Ishikawa (cell line): ENCODE measurements around the gene PCNA.

ENCODE experiments used
- CEBPB ChIP-seq: IDR thresholded peaks from 2 replicates; pipeline ENCODE4 v1.6.1; 2012
- CREB1 ChIP-seq: IDR thresholded peaks from 2 replicates; pipeline ENCODE4 v1.6.1; 2012; ENCODE audit warnings: low read depth
- EGR1 ChIP-seq: IDR thresholded peaks from 2 replicates; pipeline ENCODE4 v1.6.1; 2012
- MAX ChIP-seq: IDR thresholded peaks from 2 replicates; pipeline ENCODE4 v1.6.1; 2012
- RAD21 ChIP-seq: IDR thresholded peaks from 2 replicates; pipeline ENCODE4 v1.6.1; 2012; ENCODE audit warnings: low read depth
- TF ChIP-seq, protein P1 (sequence below): IDR thresholded peaks from 2 replicates; pipeline ENCODE4 v1.6.1; 2012

DNA sequence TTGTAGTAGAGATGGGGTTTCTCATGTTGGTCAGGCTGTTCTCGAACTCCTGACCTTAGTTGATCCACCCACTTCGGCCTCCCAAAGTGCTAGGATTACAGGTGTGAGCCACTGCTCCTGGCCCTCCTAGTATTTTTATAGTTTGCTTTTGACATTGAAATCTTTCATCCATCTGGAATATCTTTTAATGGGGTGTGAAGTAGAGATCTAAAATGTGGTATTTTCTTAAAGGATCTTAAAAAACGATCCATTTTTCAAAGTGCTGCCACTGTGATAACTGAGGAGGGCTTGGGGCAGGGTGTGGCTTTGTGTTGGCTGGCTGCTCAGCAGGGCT is 30.1 kb upstream of the PCNA start:
- no peak for TF ChIP-seq CEBPB
- no peak for TF ChIP-seq RAD21
- no peak for TF ChIP-seq EGR1
- TF ChIP-seq MAX, result no peak
- TF ChIP-seq CREB1, result no peak
- TF ChIP-seq, protein P1, sequence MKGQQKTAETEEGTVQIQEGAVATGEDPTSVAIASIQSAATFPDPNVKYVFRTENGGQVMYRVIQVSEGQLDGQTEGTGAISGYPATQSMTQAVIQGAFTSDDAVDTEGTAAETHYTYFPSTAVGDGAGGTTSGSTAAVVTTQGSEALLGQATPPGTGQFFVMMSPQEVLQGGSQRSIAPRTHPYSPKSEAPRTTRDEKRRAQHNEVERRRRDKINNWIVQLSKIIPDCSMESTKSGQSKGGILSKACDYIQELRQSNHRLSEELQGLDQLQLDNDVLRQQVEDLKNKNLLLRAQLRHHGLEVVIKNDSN, result no peak
